ENCODE measurements around the gene MCTP2.

GRCh38 chr15:94387849-94388441 is 156.6 kb downstream of the MCTP2 start:
- TF ChIP-seq CTCF (IDR thresholded peaks at IDR 0.05 in 8 of 11, conservative IDR thresholded peaks at IDR 0.05 in 3 of 11) = no peak
- no peak for TF ChIP-seq POLR2A (IDR thresholded peaks at IDR 0.05)

All from spleen (tissue), 7 donors.